ENCODE data around the gene SRMS.
"Not testable (repeated sequence)": the region's sequence is repeated elsewhere in the genome, so short reads cannot be mapped to it uniquely, and the experiment has no call there.

DNA sequence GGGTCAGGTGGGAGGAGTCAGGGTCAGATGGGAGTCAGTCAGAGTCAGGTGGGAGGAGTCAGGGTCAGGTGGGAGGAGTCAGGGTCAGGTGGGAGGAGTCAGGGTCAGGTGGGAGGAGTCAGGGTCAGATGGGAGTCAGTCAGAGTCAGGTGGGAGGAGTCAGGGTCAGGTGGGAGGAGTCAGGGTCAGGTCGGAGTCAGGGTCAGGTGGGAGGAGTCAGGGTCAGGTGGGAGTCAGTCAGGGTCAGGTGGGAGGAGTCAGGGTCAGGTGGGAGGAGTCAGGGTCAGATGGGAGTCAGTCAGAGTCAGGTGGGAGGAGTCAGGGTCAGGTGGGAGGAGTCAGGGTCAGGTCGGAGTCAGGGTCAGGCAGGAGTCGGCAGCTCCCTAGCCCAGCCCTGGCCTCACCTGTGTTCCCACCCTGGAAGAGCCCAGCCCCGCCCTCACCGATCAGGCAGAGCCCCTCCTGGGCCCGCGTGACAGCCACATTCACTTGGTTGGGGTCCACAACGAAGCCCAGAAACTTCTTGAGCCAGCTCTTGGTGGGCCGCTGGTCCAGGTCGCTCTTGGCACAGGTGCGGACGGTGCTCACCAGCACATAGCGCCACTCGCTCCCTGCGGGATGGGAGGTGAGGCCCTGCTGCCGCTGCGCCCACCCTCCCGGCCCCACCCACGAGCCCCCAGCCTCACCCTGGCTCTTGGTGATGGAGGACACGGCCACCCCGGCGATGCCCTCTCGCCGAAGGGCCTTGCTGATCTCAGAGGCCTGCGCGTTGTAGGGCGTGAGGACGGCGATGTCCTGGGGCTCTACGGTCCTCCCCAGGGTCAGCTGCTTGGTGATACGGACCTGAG lies 12.2 kb upstream of the SRMS start:
- not testable (repeated sequence) for TF ChIP-seq EZH2 (IDR thresholded peaks at IDR 0.05; ENCODE audit: low read length, unreplicated experiment); CTCF (conservative IDR thresholded peaks at IDR 0.05; ENCODE audit: low read depth, low read length); EZH2phosphoT487 (IDR thresholded peaks at IDR 0.05; ENCODE audit: borderline replicate concordance, low read length)

All from PC-3 (cell line).